Activated CD8-positive, alpha-beta memory T cell treated with anti-CD3 and anti-CD28 coated beads, Interleukin-2, amount 50 U/mL, for 48 hours (primary cell): Measurements from ENCODE around the gene FAM20C.

ENCODE experiments used
- DNase-seq: peaks from one replicate; pipeline ENCODE4 v3.0.0-alpha.2; 2020

Gene FAM20C

DNA sequence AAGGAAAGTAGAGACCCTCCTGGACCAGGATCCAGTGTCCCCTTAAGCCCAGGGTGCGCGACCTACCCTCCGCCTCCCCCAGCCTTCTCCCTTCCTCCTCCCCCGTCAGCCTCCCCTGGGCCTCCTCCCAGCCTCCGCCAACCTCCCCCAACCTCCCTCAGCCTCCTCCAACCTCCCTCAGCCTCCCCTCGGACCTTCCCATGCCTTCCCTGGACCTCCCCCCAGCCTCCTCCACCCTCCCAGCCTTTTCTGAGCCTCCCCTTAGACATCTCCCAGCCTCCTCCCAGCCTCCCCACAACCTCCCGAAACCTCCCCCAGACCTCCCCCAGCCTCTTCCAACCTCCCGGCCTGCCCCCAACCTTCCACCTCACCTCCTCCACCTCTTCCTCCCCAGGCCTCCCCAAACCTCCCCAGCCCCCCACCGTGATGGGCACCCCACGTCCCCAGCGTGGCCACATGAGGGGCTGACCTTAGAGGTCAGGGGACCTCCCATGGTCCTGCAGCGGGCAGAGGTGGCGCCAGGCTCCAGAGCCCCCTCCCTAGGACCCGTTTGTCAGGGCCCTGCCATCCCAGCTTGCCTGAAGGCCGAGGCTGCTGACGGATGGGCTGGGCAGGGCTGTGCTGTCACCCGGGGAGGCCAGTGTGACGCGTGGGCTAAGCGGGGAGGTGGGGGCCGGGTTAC is 18.8 kb downstream of the FAM20C start:
- no peak for DNase-seq

DNA sequence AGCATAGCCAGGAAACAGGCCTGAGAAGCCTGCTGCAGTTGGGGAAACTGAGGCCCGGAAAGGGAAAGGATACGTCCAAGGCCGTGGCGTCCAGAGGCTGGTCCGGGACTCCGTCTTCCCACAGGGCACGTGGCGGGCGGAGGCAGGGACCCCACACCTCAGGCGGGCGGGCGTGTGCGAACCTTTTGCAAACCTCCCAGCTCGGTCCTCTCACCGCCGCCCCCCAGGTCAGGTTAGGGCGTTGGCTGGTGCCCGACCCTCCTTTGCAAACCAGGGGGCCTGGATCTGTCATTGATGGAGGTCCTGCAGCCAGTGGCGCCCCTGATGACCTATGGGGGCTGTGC is 19.3 kb downstream of the FAM20C start:
- no peak for DNase-seq

DNA sequence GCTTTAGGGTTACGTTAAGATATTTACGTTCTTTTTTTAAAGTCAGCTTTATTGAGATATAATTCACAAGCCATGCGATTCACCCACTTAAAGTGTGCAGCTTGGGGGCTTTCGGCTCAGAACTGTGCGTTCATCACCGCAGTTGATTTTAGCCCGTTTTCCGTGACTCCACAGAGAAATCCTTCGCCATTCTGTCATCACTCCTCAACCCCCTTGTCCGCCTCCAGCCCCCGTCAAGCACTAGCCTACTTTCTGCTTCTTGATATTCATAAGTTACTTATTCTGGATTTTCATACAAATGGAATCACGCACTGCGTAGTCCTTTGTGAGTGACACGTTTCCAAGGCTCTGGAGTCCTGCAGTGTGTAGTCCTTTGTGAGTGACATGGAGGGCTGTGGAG is 20.4 kb downstream of the FAM20C start:
- DNase-seq: no peak

DNA sequence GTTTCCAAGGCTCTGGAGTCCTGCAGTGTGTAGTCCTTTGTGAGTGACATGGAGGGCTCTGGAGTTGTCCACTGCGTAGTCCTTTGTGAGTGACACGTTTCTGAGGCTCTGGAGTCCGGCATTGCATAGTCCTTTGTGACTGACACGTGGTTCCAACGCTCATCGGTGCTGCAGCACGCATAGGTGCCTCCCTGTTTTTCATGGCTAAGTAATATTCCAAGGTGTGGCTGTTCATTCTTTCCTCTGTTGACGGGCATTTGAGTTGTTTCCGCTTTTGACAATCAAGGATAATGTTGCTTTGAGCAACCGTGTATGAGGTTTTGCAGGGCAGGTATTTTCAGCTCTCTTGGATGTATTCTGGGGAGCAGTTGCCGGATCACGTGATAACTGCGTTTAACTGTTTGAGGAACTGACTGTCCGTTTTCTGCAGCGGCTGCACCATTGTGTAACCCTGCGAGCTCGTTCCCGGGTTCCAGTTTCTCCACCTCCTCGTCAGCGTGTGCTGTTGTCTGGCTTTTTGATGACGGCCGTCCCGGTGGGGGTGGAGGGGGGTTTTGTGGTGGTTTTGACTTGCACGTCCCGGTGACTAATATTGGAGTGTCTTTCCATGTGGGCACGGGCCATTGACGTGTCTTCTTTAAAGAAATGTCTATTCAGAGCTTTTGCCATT is 21.1 kb downstream of the FAM20C start:
- no peak for DNase-seq

DNA sequence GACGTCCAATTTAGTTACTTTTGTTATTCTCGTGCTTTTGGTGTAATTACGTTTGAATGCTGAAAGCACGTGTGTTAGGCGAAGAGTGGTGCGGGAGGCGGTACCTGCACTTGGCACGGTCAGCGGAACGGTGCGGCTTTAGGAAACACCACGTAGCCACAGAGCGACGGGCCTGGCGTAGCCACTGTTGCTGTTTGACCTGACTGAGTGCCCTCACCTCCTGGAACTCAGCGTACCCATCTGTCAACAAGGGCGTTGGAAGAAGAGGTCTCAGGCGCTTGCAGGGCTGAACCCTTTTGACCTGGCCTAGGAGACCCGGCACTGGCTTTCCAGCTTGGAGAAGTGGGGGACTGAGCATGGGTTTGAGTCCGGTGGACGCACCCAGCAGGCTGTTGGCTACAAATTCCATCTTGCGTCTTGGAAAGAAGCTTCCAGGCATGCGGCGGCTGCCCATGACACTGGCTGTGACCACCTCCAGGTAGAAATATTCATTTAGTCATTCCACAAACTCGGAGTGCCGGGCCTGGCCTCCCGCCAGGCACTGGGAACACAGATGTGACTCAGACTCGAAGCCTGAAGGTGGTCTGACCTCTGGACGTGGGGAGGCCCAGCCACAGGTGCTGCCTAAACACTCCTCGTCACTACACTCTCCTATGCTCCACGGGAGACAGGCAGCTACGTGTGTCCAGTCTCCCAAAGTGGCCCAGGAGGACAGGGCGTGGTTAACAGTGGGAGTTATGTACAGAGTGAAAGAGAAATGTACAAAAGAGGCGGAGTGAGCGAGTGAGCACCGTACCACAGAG is 22.2 kb downstream of the FAM20C start:
- DNase-seq: no peak

DNA sequence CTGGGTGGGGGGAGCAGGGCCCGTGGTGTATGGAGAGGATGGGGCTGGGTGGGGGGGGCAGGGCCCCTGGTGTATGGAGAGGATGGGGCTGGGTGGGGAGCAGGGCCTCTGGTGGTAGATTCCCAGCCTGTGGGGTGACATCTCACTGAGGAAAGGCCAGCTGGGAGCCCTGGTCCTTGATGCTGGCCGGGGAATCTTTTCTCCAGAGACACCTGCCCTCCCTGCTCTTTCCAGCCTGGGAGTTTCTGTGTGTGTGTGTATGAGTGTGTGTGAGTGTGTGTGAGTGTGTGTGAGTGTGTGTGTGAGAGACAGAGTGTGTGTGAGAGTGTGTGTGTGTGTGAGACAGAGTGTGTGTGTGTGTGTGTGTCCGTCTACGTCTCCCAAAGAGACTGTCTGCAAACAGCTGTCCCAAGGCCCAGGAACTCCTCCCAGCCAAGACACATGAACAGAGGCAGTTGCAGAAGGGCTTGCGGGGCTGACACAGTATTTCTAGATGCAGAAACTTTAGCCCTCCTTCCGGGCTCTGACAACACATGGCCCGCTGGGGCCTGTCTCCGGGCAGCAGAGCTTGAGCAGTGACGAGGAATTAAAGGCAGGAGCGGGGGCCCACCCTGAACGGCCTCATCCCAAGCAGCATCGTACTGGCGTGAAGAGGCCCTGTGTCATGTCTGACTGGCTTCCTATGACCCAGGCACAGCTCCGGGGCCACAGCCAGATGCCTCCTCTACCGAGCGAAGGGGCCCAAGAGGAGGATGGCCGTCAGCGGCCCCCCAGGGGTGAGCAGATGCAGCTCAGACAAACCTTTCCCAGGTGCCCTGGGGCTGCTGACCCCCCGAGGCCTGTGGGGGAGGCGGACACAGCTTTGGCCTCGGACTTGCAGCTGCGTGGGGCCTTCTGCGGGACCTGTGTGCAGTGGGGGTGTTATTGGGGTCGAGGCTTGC is 24.3 kb downstream of the FAM20C start:
- DNase-seq: no peak

DNA sequence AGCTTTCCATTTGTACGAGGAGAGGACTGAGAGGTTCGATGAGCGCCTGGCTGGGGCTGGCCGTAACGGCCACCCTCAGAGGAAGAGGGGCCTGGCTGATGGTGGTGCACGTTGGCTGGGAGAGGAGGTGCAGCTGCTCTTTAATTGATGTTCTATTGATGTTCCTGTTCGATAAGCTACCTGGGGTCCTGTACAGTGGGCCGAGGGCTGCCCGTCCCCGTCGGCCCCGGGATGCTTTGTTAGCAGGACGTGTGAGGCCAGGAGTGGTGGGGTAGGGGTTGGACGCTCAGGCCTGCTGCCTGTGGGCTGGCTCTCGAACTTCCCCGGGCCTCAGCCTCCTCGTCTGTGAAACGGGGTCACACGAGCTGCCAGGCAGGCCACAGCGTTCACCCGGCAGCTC is 25.4 kb downstream of the FAM20C start:
- DNase-seq: no peak

DNA sequence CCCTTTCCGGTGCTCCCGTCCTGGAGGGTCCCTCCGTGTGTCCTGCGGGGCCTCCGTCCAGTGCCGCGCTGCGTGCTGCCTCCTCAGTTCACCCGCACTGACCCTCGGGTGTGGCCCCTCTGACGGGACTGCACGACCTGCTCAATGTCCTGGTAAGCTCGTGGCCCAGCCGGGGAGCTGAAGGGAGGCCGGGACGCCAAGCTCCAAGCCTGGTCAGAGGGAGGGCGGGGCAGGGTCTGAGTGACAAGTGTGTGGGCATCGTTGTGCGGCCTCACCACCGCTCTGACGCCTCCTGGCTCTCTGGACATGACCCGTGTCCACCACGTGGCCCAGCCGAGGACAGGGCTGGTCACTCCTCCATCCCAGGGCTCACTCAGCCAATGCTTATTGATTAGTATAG is 25.9 kb downstream of the FAM20C start:
- no peak for DNase-seq

DNA sequence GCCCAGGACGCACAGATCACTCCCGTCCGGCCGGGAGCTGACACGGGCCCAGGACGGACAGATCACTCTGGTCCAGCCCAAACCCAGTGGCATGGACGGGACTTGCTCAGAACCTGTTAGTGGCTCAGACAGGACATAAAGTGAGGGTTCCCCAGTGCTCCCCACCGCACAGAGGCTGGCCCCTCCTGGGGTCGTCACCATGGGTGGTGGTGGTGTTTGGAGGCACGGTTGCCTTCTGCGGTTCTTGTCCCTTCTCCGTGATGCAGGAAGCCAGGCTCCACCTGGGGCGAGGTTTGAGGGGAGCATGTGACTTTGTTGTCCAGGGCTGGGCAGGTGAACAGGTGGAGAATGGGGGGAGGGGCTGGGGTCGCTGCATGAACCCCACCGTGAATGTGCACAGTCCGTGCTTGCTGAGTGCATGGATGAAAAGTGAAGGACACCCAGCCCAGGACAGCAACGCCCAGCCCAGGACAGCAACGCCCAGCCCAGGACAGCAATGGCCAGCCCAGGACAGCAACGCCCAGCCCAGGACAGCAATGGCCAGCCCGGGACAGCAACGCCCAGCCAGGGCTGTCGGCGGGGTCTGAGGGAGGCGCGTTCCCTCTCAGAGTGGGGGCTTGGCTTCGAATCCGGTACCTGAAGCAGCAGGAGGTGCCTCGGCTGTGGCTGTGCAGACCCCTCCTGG is 26.7 kb downstream of the FAM20C start:
- DNase-seq: no peak

DNA sequence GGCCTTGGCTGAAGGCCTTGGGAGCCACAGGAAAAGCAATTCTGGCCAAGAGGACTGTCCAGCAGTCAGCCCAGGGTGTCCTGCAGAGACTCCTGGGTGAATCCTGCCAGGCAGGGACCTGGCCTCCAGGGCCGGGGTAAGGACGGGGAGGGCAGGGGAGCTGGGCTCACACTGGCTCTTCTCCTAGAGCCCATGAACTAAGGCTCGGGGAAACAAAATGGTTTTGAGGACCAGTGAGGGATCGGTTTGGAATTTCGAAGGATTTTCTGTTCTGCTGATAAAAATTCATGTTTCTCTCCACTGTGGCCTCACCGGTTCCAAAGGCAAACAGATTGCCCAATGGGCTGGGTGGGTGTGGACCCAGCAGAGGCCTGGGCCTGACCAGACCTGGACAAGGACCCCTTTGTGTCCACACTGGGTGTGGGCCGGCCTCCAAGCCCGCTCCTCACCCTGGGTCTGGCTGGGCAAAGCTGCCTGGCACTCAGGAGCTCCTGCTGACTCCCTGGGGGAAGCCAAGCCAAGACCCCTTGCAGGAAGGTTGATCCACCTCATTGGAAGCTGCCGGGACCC is 27.3 kb downstream of the FAM20C start:
- no peak for DNase-seq

DNA sequence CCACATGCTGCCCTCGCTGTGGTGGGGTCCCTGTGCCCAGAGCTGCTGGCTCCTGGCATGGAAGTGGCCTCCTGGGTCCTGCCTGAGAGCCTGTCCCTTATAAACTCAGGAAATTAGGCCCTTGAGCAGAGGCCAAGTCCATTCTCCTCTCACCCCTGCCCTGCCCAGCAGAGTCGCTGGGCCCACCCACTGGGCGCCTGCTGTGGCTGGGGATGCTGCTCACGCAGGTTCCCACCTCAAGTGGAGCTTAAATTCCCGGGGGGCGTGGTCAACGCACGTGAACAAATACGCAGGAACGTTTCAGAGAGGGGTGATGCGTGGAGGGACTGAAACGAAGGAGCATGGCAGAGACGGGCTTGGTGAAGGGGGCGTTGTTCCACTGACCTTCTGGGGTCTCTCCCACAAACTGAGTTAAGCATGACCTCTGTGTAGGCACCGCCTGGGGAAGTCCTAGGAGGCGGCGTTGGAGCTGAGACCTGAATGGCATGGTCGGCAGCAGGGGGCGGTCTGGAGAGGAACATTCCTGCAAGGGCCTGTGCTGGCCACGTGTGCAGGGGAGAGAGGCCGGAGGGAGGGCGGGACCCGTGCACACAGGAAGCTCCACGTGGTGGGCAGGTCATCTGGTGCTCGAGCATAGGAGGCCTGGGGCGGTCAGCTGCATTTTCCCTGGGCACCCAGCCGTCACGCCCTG is 27.9 kb downstream of the FAM20C start:
- DNase-seq: no peak

DNA sequence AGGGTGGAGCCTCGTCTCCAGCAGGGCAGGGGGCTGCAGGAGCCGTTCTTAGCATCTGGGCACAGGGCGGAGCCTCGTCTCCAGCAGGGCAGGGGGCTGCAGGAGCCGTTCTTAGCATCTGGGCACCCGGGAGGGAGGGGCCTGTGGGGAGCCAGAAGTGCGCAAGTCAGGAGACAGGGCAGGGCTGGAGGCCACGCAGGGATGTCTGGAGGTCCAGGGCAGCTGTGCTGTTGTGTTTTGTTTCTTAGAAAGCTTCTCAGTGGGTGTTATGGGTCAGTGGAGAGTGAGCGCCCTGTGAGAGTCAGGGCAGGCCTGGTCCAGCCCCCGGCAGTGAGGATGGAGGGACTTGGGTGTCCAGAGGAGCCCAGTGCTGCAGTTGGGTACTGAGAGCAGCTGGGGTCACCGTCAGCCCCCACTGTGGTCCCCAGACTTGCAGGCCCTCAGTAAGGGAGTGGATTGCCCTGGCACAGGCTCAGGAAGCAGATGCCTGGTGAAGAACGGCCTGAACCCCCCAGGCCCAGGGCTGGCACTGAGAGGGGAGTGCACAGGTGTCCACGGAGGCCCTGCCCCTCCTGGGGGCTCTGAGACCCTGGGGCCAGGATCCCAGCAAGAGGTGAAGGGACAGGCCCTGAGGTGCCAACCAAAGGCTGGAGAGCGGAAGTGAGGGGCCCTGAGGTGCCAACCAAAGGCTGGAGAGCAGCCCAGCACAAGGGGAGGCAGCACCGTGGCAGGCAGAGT is 29.8 kb downstream of the FAM20C start:
- DNase-seq: no peak

DNA sequence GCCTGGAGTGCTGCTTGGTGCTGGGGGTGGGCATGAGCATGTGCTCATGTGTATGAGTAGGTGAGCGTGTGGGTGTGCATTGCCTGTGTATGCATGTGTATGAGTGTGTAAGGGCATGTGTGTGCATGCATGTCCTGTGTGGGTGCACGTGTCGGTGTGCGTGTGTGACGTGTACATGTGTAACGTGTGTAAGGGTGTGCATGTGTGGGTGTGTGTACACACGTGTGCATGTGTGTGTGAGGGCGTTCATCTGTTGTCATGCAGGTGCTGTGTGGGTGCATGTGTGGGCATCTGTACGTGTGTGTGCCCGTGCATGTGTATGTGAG is 30.3 kb downstream of the FAM20C start:
- DNase-seq: no peak

DNA sequence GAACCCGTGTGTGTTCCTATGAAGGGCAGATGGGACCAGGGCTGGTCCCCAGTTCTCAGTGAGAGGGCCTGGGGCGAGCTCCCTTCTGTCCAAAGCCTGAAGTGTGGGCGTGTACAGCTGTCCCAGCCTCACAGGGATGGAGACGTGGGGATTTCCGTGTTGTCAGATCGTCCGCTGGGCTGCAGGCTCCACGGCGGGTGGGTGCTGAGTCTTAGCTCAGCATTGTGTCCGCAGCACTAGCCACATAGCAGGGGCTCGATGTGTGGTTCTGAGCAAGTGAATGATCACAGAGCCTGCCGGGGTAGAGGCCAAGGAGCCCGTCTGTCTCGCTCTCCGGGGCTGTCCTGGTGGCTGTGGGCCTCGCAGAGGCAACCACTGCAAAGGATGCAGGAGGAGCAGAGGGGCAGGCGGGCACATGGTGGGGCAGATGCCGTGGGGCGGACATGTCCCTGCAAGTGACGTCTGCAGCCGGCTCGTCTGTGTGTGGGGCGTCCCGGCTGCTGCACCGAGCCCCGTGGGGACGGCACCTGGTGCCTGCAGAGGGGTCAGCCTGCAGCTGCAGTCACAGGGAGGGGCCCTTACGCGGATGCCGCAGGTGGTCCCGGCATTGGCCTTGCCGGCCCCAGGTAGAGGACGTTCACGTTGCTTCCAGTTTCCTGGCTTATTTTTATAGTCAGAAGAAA is 30.9 kb downstream of the FAM20C start:
- DNase-seq: no peak

DNA sequence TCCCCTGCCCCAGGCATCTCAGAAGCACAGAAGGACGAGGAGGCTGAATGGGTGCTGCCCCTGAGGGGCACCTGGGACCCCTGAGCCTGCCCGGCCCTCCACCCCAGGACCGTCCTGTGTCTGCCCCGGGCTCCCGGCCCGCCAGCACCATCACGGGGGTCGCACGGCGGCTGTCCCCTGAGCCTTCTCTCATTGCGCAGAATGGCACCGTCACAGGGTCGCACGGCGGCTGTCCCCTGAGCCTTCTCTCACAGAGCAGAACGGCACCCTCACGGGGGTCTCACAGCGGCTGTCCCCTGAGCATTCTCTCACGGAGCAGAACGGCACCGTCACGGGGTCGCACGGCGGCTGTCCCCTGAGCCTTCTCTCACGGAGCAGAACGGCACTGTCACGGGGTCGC is 31.5 kb downstream of the FAM20C start:
- no peak for DNase-seq

DNA sequence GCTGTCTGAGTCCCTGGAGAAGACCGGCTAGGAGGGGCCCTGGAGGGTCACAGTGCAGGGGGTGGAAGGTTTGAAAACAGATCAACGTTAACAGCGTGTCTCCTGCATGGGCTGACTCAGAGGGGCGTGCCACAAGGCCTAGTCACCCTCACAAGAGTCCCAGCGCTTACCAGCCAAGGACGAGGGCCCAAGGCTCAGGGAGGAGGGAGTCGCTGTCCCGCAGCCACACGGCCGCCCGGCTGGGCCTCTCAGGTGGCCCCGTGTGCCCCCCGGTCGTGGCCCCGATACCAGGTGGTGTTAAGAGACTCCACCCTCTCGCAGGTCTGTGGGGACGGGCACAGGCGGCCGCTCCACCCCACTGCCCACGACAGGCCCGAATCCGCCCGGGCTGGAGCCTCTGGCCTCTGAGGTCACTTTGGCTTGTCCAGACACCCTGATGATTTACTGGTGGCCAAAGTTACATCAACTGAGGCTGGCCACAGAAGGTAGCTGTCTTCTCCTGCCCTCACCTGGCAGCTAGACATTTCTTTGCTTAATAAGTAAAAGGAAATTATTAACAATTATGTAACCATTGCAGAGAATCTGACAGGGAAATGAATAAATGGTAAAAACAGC is 34.0 kb downstream of the FAM20C start:
- DNase-seq: no peak

DNA sequence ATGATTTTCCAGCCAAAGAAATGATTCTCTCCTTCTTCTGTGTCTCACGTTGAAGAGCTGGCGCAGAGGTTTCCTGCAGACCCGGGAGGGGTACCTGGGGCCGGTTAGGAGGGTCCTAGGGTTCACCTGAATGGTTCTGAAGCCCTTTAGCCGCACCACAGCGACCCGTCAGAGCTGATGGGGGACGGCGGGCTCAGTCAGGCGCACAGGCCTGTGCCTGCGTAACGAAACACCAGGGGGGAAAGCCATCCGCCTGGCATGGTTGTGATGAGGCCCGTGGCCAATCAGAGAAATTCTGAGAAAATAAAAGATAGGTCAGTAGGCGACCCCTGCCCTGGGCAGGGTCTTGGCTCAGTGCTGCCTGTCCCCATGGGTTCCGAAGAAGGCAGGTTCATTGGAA is 35.6 kb downstream of the FAM20C start:
- no peak for DNase-seq

DNA sequence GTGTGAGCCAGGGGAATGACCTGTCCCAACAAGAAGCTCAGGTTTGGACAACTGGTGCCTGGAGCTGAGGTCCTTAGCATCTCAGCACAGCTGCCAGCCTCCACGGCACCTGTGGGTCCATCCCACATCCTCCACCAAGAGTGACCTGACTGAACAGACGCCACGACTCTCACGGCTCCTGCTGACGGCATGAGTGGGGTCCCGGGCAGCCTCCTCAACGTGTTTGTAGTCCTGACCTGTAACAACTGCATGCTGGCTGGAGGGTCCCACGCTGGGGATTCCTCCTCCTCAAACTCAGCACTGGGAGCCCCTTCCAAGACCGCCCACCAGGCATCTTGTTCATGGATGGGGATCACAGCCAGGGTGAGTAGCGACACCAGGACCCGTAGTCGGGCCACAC is 36.2 kb downstream of the FAM20C start:
- no peak for DNase-seq

DNA sequence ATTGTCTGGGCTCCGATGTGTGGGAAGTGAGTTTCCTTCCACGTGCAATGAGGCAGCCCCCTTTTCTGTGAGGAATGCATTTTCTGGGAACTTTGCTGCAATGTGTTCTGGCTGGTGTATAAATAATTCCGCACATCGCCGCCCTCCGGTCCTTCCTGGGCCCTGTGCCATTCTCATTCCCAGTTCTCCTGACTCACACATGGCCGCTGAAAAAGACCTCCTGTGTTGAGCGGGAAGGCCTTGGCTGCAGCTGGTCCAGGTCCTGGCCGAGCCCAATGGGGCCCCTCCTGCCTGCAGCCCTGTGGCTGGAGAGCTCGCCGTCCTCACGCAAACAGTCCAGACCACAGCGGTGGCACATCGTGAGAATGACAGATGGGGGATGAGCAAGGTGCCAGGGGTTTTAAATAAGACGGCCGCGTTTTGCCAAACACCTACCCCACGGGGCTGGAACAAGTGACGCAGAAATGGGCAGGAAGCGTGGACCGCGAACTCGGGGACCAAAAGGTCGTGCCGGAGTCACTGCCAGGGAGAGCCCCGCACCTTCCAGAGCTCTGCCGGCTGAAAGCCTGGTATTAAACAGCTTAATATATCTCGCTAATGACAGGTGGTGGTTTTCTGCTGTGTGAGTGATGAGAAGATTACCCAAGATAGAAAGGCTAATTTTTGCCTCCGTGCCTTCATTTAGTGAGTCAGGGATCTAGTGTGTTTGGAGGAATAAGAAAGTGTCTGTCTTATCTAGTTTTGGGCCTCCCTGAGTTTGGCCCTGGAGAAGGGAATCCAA is 37.0 kb downstream of the FAM20C start:
- no peak for DNase-seq
